HepG2 (cell line): ENCODE measurements around the gene RANBP6. TPM values are rescaled to one million over a fixed set of nuclear protein-coding genes. Genes with fewer than 3 reads are reported as not detected.

Experiments
- ATAC-seq: fragments of 200-7000 bp; cut with Tn5 transposase; 3 replicates; pipeline ENCODE4 v1.9.1; 2020; ENCODE audit warnings: mild to moderate bottlenecking, moderate library complexity
- BruUV-seq: library from RNA; stranded (reverse); fragments of 400-500 nt; replicated peaks from 2 replicates; lab custom pipeline; 2021; lab: Mats Ljungman, UMichigan
- CTCF ChIA-PET: fragments of 300-600 bp; formaldehyde crosslinking; extraction: SDS; loops from one replicate; lab custom pipeline; 2021; ENCODE audit warnings: low total read pairs, inconsistent platforms, low intra/inter-chr PET ratio; lab: Yijun Ruan, JAX
- POLR2A ChIA-PET: fragments of 350-600 bp; sonication (Branson Sonifier 250); formaldehyde crosslinking; loops from one replicate; lab custom pipeline; 2020; ENCODE audit warnings: antibody characterized with exemption, inconsistent platforms; lab: Yijun Ruan, JAX
- DNase-seq: peaks from one replicate; pipeline ENCODE4 v3.0.0-alpha.2; 2015; ENCODE audit warnings: low spot score
- FAIRE-seq: peaks from 3 replicates; lab custom pipeline; 2011; peaks lifted over from hg19 to GRCh38; lab: Jason Lieb, UNC
- H2AFZ ChIP-seq: one replicate; pipeline ENCODE4 v1.6.1; 2011; ENCODE audit warnings: low read length, inconsistent platforms
- H3K27ac ChIP-seq: fragments of 300-600 bp; 3 replicates; pipeline ENCODE4 v1.8.0; 2011; ENCODE audit warnings: mixed run types, mild to moderate bottlenecking, mixed read lengths, low read length, inconsistent platforms; ENCODE audit not compliant: insufficient read depth; ENCODE audit errors: extremely low read length
- H3K27me3 ChIP-seq, 2 experiments: fragments of 200-600 bp in 1 of 2; 2 replicates in 1 of 2; 3 replicates in 1 of 2; pipeline versions ENCODE4 v1.6.0 to v1.8.0; 2011; ENCODE audit warnings: low read length in 2 of 2, mild to moderate bottlenecking in 2 of 2, moderate library complexity in 2 of 2, inconsistent platforms in 1 of 2; ENCODE audit not compliant: insufficient read depth in 2 of 2, control insufficient read depth in 1 of 2
- H3K36me3 ChIP-seq, 2 experiments: fragments of 200-600 bp in 1 of 2; replicated peaks in 1 of 2; 2 replicates in 1 of 2; 3 replicates in 1 of 2; pipeline versions ENCODE4 v1.5.1 to v1.8.0; 2011; ENCODE audit warnings: low read length in 2 of 2, inconsistent platforms in 1 of 2; ENCODE audit not compliant: insufficient read depth in 2 of 2, control insufficient read depth in 1 of 2
- H3K4me1 ChIP-seq: 2 replicates; pipeline ENCODE4 v1.5.1; 2012; ENCODE audit warnings: low read length, inconsistent platforms; ENCODE audit not compliant: insufficient read depth
- H3K4me2 ChIP-seq: 2 replicates; pipeline ENCODE4 v1.6.0; 2011; ENCODE audit warnings: low read depth, low read length, inconsistent platforms
- H3K4me3 ChIP-seq, 3 experiments: fragments of 200-600 bp in 1 of 3; sonication (generic), shearing (Covaris generic) in 1 of 3; replicated peaks in 1 of 3; 2 replicates each; pipeline ENCODE4 v1.5.1; 2011 to 2016; ENCODE audit warnings: low read length in 3 of 3, inconsistent platforms in 2 of 3, low read depth in 2 of 3, mild to moderate bottlenecking in 2 of 3, control low read depth in 1 of 3, mixed read lengths in 1 of 3; ENCODE audit not compliant: insufficient read depth in 1 of 3
- H3K79me2 ChIP-seq: one replicate; pipeline ENCODE4 v1.6.1; 2011; ENCODE audit warnings: low read length, inconsistent platforms; ENCODE audit not compliant: insufficient read depth
- H3K9ac ChIP-seq: 2 replicates; pipeline ENCODE4 v1.6.0; 2011; ENCODE audit warnings: mild to moderate bottlenecking, low read depth, low read length, inconsistent platforms; ENCODE audit not compliant: insufficient read depth
- H3K9me3 ChIP-seq: 2 replicates; pipeline ENCODE4 v1.5.1; 2012; ENCODE audit warnings: mild to moderate bottlenecking, low read length
- H4K20me1 ChIP-seq: 2 replicates; pipeline ENCODE4 v1.6.0; 2011; ENCODE audit warnings: inconsistent platforms, mild to moderate bottlenecking, low read length, moderate library complexity; ENCODE audit not compliant: insufficient read depth
- FOXC1 ChIP-seq: sonication (generic); formaldehyde crosslinking; IDR thresholded peaks from 2 replicates; pipeline ENCODE4 v1.8.0; 2022; ENCODE audit warnings: mild to moderate bottlenecking, missing genetic modification reagents, borderline replicate concordance
- NFKB2 ChIP-seq: sonication (generic); formaldehyde crosslinking; IDR thresholded peaks from 2 replicates; pipeline ENCODE4 v1.4.0; 2020; ENCODE audit warnings: missing genetic modification reagents, borderline replicate concordance
- RBAK ChIP-seq: sonication (generic); formaldehyde crosslinking; IDR thresholded peaks from 2 replicates; pipeline ENCODE4 v1.5.1; 2020; ENCODE audit warnings: mild to moderate bottlenecking, missing genetic modification reagents
- SMAD1 ChIP-seq: sonication (generic); formaldehyde crosslinking; IDR thresholded peaks from 2 replicates; pipeline ENCODE4 v1.4.0; 2020; ENCODE audit warnings: missing genetic modification reagents, low read depth, mild to moderate bottlenecking, borderline replicate concordance
- ZMYM4 ChIP-seq: sonication (generic); formaldehyde crosslinking; IDR thresholded peaks from 2 replicates; pipeline ENCODE4 v1.8.1; 2023; ENCODE audit warnings: mild to moderate bottlenecking, missing genetic modification reagents
- ZNF292 ChIP-seq: sonication (generic); formaldehyde crosslinking; IDR thresholded peaks from 2 replicates; pipeline ENCODE4 v1.8.1; 2022; ENCODE audit warnings: mild to moderate bottlenecking, low read depth, missing genetic modification reagents, borderline replicate concordance
- ZNF556 ChIP-seq: sonication (generic); formaldehyde crosslinking; IDR thresholded peaks from 2 replicates; pipeline ENCODE4 v1.4.0; 2020; ENCODE audit warnings: mild to moderate bottlenecking, missing genetic modification reagents, borderline replicate concordance
- ZNF678 ChIP-seq: sonication (generic); formaldehyde crosslinking; IDR thresholded peaks from 2 replicates; pipeline ENCODE4 v1.4.0; 2020; ENCODE audit warnings: mild to moderate bottlenecking, missing genetic modification reagents
- ZNF781 ChIP-seq: sonication (generic); formaldehyde crosslinking; IDR thresholded peaks from 2 replicates; pipeline ENCODE4 v1.5.1; 2020; ENCODE audit warnings: borderline replicate concordance, mild to moderate bottlenecking, missing genetic modification reagents; ENCODE audit errors: not compliant biosample characterization
- ZSCAN9 ChIP-seq: IDR thresholded peaks from 2 replicates; pipeline ENCODE4 v1.6.1; 2016; ENCODE audit warnings: borderline replicate concordance
- whole genome bisulfite sequencing: methylation state at CpG from one replicate; pipeline ENCODE4 v1.1.6; 2017; ENCODE audit warnings: low lambda C conversion rate; 5-methylcytosine and 5-hydroxymethylcytosine counted together
- in situ Hi-C: cut with HindIII; loops from 2 replicates; pipeline ENCODE4 v1.10.0; 2017; ENCODE audit warnings: low pct_unique_long_range_greater_than_20kb; ENCODE audit not compliant: extremely low pct_ligation_motif_present
- intact Hi-C: fragments of 100-400 bp; cut with micrococcal nuclease; formaldehyde crosslinking; loops from one replicate; pipeline ENCODE4 v1.10.0; 2022; ENCODE audit not compliant: unreplicated experiment
- polyA plus RNA-seq, 8 experiments: library from polyadenylated mRNA; depleted of rRNA in 3 of 8; stranded (reverse) in 7 of 8; unstranded in 1 of 8; fragments of >200 nt; fragmentation: Illumina TruSeq in 4 of 8; extraction: Trizol in 4 of 8; gene quantifications; 2 replicates each; pipeline versions ENCODE4 v1.2.1 to v1.2.3, GENCODE V29; 2011 to 2016; ENCODE audit warnings: low read depth in 4 of 8, missing spikeins in 1 of 8, mixed read lengths in 1 of 8; ENCODE audit not compliant: insufficient read depth in 1 of 8
- total RNA-seq, 5 experiments: library from RNA; depleted of rRNA; stranded (reverse); fragments of >200 nt; fragmentation: Illumina TruSeq; extraction: Trizol; gene quantifications; 2 replicates each; pipeline ENCODE4 v1.2.3, GENCODE V29; 2016; ENCODE audit warnings: low read depth in 1 of 5
- TF ChIP-seq, protein P1 (sequence below): IDR thresholded peaks from 2 replicates; pipeline ENCODE4 v1.6.1; 2018; ENCODE audit warnings: missing genetic modification reagents, mild to moderate bottlenecking, missing compliant biosample characterization
- TF ChIP-seq, protein P2 (sequence below): sonication (generic); formaldehyde crosslinking; conservative IDR thresholded peaks from 2 replicates; pipeline ENCODE4 v1.4.0; 2020; ENCODE audit warnings: mild to moderate bottlenecking, missing genetic modification reagents, moderate library complexity
- TF ChIP-seq, protein P3 (sequence below): sonication (generic); formaldehyde crosslinking; IDR thresholded peaks from 2 replicates; pipeline ENCODE4 v1.4.0; 2020; ENCODE audit warnings: missing genetic modification reagents, low read depth, mild to moderate bottlenecking, borderline replicate concordance
- TF ChIP-seq, protein P4 (sequence below): sonication (generic); formaldehyde crosslinking; conservative IDR thresholded peaks from 2 replicates; pipeline ENCODE4 v1.8.0; 2022; ENCODE audit warnings: mild to moderate bottlenecking, moderate library complexity, missing genetic modification reagents

RANBP6 gene
- total and polyA plus RNA-seq, 2 of the 13 experiments (the other 11 are each of a cell fraction or from before 2014, with no cell fraction given): 7.5 to 26.0 TPM

DNA sequence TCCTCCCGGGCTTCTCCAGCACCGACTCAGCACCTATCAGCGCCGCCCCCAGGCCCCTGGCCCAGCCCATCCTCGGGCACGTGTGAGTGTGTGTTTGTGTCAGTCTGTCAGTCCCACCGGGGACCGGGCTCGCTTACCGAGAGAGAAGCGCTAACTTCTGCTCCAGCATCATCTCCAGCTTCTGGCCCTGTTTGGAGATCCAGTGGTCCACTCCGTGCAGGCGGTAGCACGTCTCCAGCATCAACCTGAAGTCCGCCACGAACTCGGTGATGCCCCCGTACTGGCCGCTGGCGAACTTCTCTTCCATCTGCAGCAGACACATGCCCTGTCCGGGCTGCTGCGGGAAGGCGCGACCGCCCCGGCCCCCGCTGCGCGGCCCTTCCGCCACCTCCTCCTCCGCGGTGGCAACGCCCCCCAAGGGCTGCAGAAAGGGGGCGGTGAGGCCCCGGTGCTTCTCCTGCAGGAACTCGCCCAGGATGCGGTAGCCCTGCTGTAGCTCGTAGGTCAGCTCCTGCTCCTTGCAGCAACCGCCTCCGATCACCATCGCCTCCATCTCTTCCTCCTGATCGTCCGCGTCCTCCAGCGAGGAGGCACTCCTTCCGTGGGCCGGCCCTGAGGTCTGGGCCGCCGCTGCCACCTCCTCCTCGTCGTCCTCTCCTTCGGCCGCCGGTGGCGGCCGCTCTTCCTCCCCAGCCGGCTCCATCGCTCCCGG, 8.2 kb downstream of the RANBP6 start:
- ChIA-PET CTCF (no interaction called here), POLR2A (interaction anchor here (1.4 to 2.1 kb wide), 6 partner anchors 8 to 675 kb away, joined by 3 to 10 read pairs (median 4); partner anchors contain the start of genes RANBP6 and RIC1)
- intact Hi-C loops (loop anchor here (5.0 kb wide), 1 partner anchor 120 kb away; no protein-coding TSS in a partner anchor), in situ Hi-C loops (no loop called here)
- no peak for FAIRE-seq
- H3K36me3 ChIP-seq: peaks cover 0 to 12% of the 10 kb centered on the region in 2 experiments; a peak in 2 of 5 replicates
- peaks cover 61% of the 10 kb centered on the region for H3K79me2 ChIP-seq
- H4K20me1 ChIP-seq: peaks cover 10% of the 10 kb centered on the region
- peak overlapping the region; percentile 76 for H3K4me2 ChIP-seq
- WGBS: 3% methylated on average over 14 of the region's 59 CpGs
- no peaks in the 10 kb centered on the region for H3K9me3 ChIP-seq
- peaks cover 45% of the 10 kb centered on the region for H3K4me1 ChIP-seq
- ATAC-seq: peak; percentile 94
- peak overlapping the region; percentile 83 for H3K27ac ChIP-seq
- DNase-seq: peak; percentile 83
- peak overlapping the region; percentile 83 to 96 (median 85) for H3K4me3 ChIP-seq
- H3K9ac ChIP-seq: peak overlapping the region; percentile 81
- H2AFZ ChIP-seq: no peak overlapping the region
- no TSS peak for BruUV-seq
- H3K27me3 ChIP-seq: no peaks in the 10 kb centered on the region; a peak in 1 of 5 replicates
- TF ChIP-seq RBAK (CRISPR knock-in tag): no peak
- TF ChIP-seq ZNF678 (CRISPR knock-in tag): peak; percentile 46; the same call in 1 of the 2 replicates
- TF ChIP-seq, protein P1, sequence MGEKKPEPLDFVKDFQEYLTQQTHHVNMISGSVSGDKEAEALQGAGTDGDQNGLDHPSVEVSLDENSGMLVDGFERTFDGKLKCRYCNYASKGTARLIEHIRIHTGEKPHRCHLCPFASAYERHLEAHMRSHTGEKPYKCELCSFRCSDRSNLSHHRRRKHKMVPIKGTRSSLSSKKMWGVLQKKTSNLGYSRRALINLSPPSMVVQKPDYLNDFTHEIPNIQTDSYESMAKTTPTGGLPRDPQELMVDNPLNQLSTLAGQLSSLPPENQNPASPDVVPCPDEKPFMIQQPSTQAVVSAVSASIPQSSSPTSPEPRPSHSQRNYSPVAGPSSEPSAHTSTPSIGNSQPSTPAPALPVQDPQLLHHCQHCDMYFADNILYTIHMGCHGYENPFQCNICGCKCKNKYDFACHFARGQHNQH (CRISPR knock-in tag): peak; percentile 33; the same call in 1 of the 2 replicates
- TF ChIP-seq SMAD1 (CRISPR knock-in tag): no peak; the same call in 1 of the 2 replicates
- TF ChIP-seq FOXC1 (CRISPR knock-in tag): peak; percentile 30; the same call in 1 of the 2 replicates
- 0 out of 2 replicates have a peak, but pooled peaks have one; percentile 74 for TF ChIP-seq ZNF556 (CRISPR knock-in tag)
- TF ChIP-seq ZSCAN9 (CRISPR knock-in tag): 0 out of 2 replicates have a peak, but pooled peaks have one; percentile 35
- TF ChIP-seq, protein P2, sequence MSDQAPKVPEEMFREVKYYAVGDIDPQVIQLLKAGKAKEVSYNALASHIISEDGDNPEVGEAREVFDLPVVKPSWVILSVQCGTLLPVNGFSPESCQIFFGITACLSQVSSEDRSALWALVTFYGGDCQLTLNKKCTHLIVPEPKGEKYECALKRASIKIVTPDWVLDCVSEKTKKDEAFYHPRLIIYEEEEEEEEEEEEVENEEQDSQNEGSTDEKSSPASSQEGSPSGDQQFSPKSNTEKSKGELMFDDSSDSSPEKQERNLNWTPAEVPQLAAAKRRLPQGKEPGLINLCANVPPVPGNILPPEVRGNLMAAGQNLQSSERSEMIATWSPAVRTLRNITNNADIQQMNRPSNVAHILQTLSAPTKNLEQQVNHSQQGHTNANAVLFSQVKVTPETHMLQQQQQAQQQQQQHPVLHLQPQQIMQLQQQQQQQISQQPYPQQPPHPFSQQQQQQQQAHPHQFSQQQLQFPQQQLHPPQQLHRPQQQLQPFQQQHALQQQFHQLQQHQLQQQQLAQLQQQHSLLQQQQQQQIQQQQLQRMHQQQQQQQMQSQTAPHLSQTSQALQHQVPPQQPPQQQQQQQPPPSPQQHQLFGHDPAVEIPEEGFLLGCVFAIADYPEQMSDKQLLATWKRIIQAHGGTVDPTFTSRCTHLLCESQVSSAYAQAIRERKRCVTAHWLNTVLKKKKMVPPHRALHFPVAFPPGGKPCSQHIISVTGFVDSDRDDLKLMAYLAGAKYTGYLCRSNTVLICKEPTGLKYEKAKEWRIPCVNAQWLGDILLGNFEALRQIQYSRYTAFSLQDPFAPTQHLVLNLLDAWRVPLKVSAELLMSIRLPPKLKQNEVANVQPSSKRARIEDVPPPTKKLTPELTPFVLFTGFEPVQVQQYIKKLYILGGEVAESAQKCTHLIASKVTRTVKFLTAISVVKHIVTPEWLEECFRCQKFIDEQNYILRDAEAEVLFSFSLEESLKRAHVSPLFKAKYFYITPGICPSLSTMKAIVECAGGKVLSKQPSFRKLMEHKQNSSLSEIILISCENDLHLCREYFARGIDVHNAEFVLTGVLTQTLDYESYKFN (CRISPR knock-in tag): peak; percentile 50
- TF ChIP-seq NFKB2: peak; percentile 46; the same call in 1 of the 2 replicates
- TF ChIP-seq, protein P3, sequence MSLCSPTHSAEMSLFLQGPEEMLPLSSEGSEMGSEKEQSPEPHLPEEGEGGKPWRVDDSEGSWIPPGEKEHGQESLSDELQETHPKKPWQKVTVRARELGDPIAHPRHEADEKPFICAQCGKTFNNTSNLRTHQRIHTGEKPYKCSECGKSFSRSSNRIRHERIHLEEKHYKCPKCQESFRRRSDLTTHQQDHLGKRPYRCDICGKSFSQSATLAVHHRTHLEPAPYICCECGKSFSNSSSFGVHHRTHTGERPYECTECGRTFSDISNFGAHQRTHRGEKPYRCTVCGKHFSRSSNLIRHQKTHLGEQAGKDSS: peak; percentile 5; the same call in 1 of the 2 replicates
- no peak for TF ChIP-seq ZNF781 (CRISPR knock-in tag)
- peak; percentile 42; the same call in 1 of the 2 replicates for TF ChIP-seq ZMYM4 (CRISPR knock-in tag)
- TF ChIP-seq ZNF292 (CRISPR knock-in tag): peak; percentile 39; the same call in 1 of the 2 replicates
- TF ChIP-seq, protein P4, sequence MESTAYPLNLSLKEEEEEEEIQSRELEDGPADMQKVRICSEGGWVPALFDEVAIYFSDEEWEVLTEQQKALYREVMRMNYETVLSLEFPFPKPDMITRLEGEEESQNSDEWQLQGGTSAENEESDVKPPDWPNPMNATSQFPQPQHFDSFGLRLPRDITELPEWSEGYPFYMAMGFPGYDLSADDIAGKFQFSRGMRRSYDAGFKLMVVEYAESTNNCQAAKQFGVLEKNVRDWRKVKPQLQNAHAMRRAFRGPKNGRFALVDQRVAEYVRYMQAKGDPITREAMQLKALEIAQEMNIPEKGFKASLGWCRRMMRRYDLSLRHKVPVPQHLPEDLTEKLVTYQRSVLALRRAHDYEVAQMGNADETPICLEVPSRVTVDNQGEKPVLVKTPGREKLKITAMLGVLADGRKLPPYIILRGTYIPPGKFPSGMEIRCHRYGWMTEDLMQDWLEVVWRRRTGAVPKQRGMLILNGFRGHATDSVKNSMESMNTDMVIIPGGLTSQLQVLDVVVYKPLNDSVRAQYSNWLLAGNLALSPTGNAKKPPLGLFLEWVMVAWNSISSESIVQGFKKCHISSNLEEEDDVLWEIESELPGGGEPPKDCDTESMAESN (CRISPR knock-in tag): peak; percentile 63; the same call in 1 of the 2 replicates
